Putamen (tissue), 1 donor: ENCODE data around the gene BTG3.
A peak's percentile ranks its signal among the peaks of the same experiment; 100 is the strongest.

Experiments
- DNase-seq: peaks from one replicate; pipeline ENCODE4 v3.0.0-alpha.2; 2016; ENCODE audit warnings: low spot score

Gene BTG3

DNA sequence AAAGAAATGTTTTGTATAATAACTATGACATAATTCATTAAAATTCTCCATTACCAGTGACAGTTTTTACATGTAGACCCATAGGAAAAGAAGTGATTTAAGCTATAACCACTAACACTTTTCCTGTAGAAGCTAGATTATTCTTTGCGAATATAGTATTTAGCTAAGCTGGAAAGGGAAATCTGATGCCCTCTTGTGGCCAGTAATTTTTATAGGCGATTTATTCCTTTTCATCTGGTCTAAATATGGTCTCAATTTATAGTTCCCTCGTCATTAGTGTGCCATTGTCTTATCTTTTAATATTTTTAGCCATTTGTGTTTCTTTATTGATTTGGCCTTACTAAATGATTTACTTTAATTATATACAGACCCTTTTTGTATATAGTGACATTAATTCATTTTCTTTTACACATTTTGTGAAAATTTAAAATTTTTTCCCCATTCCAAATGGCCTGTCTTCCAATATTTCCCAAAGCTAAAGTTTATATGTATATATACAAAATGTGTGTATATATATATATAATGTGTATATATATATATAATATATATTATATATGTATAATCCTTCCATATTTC is 26.7 kb downstream of the BTG3 start:
- peak; percentile 50 for DNase-seq

GRCh38 chr21:17583898-17584297 is 28.8 kb downstream of the BTG3 start:
- no peak for DNase-seq

GRCh38 chr21:17580319-17580718 is 32.4 kb downstream of the BTG3 start:
- no peak for DNase-seq

GRCh38 chr21:17578876-17579275 is 33.8 kb downstream of the BTG3 start:
- DNase-seq: no peak

DNA sequence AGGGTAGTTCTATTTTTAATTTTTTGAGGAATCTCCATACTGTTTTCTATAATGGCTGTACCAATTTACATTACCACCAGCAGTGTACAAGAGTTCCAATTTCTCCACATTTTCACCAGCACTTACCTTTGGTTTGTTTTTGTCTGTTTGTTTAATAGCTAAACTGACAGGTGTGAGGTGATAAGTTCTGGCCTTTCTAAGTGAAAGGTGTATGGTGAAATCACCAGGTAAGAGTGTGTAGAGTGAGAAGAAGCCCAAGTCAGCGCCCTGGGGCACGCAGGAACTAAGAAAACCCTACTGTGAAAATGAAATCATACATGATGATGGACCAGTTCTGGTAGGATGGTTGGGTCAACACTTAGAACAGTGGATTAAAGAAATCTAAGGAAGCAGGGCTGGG is 34.5 kb downstream of the BTG3 start:
- DNase-seq: no peak

GRCh38 chr21:17577701-17578100 is 35.0 kb downstream of the BTG3 start:
- DNase-seq: no peak

GRCh38 chr21:17576080-17576835 is 36.4 kb downstream of the BTG3 start:
- DNase-seq: no peak

DNA sequence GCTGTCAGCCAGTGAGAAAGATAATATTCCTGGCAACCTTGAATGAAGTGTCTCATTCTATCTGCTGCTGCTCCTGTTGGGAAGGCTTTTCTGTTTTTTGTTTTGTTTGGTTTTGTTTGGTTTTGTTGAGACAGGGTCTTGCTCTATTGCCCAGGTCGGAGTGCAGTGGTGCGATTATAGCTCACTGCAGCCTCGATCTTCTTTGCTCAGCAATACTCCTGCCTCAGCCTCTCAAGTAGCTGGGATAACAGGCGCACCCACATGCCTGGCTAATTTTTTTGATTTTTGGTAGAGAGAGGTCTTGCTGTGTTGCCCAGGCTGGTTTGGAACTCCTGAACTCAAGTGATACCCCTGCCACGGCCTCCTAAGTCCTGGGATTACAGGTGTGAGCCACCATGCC is 37.6 kb downstream of the BTG3 start:
- DNase-seq: no peak

DNA sequence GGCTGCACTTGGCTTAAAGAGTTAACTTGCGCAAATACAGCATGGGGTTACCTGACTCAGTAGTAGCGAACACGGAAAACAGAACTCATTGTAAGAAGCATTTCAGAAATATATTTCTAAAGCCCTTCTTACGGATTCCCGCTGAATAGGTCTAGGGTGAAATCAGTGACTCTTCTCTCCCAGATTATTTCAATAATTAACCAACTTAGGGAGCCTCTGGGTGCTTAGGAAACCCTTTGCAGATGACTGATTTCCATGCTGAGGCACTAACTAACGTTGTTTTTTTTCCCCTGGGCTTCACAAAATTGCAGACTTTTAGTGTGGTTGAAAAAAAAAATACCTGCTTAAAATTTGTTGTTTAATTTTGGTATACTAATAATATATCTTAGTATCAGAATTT is 40.3 kb downstream of the BTG3 start:
- no peak for DNase-seq

DNA sequence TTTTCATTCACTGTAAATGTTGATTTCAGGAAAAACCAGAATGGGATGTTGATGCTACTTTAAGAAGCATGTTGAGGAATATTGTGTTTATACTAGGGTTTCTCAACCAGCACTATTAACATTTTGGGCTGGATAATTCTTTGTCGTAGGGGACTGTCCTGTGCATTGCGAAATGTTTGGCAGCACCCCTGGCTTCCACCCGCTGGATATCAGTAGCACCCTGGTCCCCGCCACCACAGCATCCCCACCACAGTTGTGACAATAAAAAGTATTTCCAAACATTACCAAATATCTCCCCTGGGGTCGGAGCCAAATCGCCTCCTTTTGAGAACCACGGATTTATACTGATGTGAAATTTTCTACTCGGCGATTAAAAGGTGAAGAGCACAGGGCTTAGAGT is 41.9 kb downstream of the BTG3 start:
- no peak for DNase-seq

DNA sequence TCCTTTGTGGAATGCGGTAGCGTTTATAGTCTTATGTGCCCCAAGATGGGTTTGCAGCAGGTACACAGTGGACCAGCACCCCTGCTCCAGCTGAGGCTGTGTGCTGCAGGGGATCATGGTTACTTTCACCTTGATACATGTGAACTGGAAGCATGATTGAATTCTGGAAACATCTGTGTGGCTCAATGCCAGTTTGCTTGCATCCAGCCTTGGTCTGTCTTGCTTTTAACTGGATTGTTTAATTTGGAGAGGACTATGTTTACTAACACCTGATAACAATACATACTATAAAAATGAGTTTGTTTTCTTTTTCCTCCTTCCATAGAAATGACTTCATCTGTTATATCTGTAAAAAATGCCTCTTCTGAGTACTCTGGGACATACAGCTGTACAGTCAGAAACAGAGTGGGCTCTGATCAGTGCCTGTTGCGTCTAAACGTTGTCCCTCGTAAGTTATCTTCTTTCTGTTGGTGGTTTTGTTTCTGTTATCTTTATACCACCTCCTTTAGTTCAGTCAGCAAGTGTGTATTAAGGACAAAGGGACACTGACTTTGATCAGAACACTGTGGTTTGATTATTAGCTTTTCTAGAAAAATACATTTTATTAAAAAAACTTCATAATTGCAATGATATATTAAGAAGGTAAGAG is 52.2 kb downstream of the BTG3 start:
- DNase-seq: no peak

DNA sequence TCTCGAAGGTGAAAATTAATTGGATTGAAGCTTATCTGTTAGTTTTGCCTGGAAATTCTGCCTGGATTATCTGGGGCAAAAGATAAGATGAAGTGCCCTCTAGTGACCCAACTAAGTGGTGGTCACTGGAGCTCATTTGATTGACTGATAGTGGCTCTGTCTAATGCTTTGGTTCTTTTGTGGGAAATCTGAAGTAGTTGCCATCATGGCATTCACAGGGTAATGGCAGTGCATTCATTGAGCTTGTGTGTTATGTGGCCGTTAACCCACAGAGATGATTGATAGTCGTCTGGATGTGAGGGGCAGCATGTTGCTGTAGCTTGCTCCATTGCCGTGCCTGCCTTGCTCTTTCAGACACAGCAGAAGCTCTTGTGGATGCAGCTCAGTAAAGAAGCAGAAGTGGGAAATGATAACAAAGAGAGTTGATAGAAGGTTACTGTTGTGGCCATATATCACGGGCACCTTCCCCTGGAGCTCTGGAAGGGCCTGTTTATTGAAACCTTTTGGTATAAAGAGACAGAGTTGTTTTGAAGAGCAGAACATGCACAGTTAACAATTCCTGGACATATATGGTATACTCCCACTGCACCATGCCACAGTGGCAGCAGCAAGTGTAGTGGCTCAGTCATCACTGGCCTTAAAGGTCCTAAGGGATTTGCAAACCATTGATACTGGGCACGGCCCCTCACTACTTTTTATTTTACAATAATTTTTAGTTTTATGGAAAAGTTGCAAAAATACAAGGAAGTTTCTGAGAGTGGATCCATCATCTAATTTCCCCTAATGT is 57.8 kb downstream of the BTG3 start:
- DNase-seq: peak; percentile 51

GRCh38 chr21:17554120-17554519 is 58.6 kb downstream of the BTG3 start:
- DNase-seq: no peak

DNA sequence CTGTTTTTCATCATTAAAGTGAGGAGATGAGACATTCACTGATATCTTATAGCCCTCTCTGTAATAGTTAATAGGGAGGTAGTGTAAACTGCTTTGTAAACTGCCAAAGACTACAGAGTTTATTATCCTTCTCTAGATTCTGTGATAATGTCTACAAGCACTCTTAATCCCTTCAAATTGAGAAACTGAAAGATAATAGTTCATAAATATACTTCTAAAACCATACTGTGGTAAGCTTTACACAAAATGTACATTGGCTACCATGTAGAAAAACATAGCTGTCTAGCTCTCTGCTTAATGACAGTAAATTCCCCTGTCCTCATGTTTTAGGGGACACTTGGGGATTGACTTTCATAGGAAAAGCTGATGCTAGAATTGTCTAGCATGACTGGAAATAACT is 60.3 kb downstream of the BTG3 start:
- DNase-seq: no peak

DNA sequence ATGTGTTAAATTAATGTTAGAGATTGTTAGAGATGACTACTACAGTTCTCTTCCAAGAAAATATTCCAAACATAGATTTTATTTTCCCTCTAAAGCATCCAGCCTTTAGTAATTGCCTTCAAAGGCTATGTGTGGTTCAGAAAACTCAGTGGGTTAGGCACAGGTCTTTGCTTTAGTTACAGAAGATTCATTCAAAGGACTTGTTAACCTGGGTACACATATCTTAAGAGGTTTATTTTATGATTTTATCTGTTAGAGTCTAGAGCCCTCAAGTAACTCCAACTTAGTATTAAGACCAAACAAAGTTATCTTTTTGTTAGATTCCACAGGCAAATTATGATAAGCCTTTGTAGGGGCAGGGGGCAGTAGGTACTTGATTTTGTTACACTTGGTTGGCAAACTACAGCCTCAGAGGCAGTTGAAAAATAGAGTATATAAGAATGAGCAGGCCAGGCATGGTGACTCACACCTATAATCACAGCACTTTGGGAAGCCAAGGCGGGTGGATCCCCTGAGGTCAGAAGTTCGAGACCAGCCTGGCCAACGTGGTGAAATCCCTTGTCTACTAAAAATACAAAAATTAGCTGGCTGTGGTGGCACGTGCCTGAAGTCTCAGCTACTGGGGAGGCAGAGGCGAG is 61.9 kb downstream of the BTG3 start:
- no peak for DNase-seq

DNA sequence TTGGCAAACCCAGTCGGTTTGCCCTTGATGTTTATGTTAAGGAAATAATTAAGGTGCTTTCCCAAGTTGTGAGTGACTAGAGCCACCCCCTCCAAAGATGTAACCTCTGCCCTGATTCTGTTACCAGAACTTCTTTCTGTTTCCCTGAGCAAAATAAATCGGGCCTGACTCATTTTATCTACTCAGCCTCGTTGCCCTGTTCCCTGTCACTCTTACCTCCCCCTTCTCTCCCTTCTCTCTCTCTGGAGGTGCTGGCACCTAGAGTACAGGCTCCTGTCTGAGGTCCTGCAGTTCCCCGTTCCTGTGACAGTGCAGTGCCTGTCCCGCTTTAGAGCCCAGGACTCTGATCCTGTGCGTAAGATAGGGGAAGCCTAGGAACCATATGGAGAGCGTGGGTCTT is 64.4 kb downstream of the BTG3 start:
- DNase-seq: no peak

DNA sequence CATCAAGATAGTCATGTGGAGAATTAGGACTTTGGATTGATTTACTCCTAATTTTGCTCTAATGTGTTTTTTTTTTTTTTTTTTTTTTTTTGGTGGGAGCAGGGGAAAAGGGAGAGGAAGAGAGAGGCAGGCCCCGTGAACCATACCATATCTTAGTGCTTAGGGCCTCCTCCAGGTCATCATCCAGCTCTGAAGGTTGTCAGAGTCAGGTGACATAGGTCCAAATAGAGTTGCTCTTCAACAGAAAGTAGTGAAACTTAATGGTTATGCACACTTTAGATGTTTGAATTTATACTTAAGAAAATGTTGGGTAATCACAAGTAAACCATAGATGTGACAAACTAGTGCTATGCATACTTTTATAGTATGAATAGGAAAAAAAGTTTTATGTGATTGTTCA is 67.7 kb downstream of the BTG3 start:
- no peak for DNase-seq
